Lower leg skin (tissue), 3 donors: ENCODE results near the gene UBC.

Experiments
- POLR2A ChIP-seq, 2 donors: fragments of 450-650 bp; IDR thresholded peaks; one replicate each; pipeline ENCODE4 v1.6.1; 2016 to 2017; ENCODE audit warnings: antibody characterized with exemption in 2 of 2, mild to moderate bottlenecking in 1 of 2, moderate library complexity in 1 of 2
- TF ChIP-seq, protein P1 (sequence below), 3 donors: fragments of 450-650 bp; IDR thresholded peaks; one replicate each; pipeline ENCODE4 v1.5.1; 2016; ENCODE audit warnings: antibody characterized with exemption in 3 of 3, mild to moderate bottlenecking in 3 of 3, moderate library complexity in 2 of 3

DNA sequence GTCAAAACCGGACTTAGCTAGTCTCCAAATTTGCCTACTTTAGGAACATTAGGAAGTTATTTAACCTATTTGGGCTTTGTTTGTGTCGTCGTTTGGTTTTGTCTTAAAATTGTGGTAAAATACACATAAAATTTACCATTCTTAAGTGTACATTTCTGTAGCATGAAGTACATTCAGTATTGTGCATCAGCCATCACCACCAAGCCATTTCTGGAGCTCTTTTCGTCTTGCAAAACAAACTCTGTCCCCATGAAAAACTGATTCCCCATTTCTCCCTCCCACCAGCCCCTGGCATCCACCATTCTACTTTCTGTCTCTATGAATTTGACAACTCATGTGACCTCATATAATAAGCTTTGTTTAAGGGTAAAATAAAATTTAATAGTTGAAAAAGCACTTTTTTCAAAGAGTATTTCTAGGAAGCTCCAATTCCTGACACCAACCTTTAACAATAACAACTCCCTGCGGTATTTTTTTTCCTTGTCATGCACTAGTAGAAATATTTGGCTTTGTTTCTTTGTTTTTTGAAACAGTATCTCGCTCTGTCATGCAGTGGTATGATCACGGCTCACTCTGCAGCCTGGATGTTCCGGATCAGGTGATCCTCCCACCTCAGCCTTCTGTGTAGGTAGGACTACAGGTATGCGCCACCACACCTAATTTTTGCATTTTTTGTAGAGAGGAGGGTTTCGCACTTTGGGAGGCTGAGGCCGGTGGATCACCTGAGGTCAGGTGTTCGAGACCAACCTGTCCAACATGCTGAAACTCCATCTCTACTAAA, 3.6 kb upstream of the UBC start:
- TF ChIP-seq, protein P1, sequence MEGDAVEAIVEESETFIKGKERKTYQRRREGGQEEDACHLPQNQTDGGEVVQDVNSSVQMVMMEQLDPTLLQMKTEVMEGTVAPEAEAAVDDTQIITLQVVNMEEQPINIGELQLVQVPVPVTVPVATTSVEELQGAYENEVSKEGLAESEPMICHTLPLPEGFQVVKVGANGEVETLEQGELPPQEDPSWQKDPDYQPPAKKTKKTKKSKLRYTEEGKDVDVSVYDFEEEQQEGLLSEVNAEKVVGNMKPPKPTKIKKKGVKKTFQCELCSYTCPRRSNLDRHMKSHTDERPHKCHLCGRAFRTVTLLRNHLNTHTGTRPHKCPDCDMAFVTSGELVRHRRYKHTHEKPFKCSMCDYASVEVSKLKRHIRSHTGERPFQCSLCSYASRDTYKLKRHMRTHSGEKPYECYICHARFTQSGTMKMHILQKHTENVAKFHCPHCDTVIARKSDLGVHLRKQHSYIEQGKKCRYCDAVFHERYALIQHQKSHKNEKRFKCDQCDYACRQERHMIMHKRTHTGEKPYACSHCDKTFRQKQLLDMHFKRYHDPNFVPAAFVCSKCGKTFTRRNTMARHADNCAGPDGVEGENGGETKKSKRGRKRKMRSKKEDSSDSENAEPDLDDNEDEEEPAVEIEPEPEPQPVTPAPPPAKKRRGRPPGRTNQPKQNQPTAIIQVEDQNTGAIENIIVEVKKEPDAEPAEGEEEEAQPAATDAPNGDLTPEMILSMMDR (IDR thresholded peaks at IDR 0.05): no peak
- no peak for TF ChIP-seq POLR2A (IDR thresholded peaks at IDR 0.05)
